ENCODE data around the gene PLCL2.
"Not testable (repeated sequence)": the region's sequence is repeated elsewhere in the genome, so short reads cannot be mapped to it uniquely, and the experiment has no call there.

Gene PLCL2

DNA sequence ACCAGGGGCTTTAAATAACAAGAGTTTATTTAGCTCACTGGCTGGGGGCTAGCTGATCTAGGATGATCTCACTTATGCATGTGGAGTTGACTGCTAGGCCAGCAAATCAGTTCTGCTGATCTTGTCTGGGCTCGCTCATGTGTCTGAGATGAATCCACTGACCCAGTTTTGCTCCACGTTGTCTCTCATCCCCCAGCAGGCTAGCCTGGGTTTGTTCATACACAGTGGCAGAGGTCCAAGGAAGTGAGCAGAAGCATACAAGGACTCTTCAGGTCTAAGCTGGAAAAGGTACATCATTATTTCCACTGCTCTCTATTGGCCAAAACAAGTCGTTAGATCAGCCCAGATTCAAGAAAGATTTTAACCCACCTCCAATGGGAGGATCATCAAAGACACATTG is 238.0 kb downstream of the PLCL2 start:
- no peak for DNase-seq (ENCODE audit: low spot score)

DNA sequence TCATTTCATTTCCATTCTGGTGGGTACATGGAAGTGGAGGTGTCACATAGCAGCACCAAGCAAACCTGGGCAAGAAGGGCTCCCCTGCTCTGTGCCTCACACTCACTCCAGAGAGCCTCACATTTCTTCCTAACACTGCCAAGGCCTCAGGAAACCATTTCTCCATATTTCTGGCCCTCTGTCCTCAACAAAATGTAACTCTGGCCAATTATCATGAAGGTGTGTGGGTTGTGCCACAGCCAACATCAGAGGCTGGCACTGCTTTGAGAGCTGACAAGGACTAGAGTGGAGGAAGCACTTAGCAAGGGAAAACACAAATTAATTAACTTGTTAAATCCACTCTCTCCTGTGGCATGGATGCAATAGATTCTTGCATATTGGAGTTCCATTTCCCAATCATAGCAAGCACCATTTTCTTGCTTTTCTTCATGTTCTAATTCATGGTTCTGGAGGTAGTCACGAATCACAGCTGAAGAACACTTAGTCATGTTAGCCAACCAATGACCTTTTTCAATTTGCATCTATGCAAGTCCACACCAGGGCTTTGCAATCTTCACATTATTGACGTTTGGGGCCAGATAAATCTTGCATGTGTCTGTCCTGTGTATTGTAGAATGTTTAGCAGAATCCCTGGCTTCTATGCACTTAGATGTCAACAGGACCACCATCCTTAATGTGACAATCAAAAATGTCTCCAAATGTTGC is 241.1 kb downstream of the PLCL2 start:
- no peak for DNase-seq (ENCODE audit: low spot score)

GRCh38 chr3:17128671-17129070 is 243.9 kb downstream of the PLCL2 start:
- not testable (repeated sequence) for DNase-seq (ENCODE audit: low spot score)

DNA sequence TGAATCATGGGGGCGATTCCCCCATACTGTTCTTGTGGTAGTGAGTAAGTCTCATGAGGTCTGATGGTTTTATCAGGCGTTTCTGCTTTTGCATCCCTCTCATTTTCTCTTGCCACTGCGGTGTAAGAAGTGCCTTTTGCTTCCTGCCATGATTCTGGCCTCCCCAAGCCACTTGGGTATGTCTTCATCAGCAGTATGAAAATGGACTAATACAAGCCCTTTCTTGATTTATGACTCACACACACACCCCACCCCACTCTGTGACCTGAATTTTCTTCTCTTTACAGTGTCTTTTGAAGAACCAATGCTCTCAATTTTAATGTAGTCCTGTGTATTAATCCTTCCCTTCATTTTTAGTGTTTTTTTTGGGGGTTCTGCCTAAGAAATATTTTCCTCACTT is 244.8 kb downstream of the PLCL2 start:
- no peak for DNase-seq (ENCODE audit: low spot score)

DNA sequence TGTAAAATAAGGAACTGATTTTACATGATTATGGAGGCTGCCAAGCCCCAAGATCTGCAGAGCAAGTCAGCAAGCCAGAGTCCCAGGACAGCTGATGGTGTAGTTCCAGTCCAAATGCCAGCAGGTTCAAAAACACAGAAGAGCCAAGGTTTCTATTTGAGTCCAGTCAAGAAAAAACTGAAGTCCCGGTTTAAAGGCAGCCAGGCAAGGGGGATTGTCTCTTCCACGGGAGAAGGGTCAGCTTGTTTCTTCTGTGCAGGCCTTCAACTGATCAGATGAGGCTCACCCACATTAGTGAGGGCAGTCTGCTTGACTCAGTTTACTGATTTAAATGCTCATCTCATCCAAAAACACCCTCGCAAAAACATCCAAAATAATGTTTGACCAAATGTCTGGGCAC is 246.2 kb downstream of the PLCL2 start:
- DNase-seq (ENCODE audit: low spot score): no peak

DNA sequence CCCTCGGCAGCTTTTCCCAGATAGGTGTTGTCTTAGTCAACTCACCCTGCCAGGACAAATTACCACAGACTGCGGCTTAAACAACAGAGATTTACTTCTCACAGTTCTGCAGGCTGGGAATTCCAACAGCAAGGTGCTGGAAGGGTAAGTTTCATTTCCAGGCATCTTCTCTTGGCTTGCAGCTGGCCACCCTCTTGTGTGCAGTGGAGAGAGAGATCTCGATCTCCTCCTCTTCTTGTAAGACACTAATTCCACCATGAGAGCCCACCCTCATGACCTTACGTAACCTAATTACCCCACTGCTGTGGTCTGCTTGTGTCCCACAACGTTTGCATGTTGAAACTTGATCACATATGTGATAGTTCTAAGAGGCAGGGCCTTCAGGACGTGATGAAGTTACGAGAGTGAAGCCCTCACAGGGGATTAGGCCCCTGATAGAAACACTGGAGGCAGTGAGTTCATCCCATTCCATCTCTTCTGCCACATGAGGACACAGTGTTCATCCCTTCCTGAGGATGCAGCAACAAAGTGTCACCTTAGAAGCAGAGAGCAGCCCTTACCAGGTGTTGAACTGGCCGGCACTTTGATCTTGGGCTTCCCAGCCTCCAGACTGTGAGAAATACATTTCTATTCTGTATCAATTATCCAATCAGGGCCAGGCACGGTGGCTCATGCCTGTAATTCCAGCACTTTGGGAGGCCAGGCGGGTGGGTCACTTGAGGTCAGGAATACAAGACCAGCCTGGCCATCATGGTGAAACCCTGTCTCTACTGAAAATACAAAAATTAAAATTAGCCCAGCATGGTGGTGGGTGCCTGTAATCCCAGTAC is 247.7 kb downstream of the PLCL2 start:
- no peak for DNase-seq (ENCODE audit: low spot score)

DNA sequence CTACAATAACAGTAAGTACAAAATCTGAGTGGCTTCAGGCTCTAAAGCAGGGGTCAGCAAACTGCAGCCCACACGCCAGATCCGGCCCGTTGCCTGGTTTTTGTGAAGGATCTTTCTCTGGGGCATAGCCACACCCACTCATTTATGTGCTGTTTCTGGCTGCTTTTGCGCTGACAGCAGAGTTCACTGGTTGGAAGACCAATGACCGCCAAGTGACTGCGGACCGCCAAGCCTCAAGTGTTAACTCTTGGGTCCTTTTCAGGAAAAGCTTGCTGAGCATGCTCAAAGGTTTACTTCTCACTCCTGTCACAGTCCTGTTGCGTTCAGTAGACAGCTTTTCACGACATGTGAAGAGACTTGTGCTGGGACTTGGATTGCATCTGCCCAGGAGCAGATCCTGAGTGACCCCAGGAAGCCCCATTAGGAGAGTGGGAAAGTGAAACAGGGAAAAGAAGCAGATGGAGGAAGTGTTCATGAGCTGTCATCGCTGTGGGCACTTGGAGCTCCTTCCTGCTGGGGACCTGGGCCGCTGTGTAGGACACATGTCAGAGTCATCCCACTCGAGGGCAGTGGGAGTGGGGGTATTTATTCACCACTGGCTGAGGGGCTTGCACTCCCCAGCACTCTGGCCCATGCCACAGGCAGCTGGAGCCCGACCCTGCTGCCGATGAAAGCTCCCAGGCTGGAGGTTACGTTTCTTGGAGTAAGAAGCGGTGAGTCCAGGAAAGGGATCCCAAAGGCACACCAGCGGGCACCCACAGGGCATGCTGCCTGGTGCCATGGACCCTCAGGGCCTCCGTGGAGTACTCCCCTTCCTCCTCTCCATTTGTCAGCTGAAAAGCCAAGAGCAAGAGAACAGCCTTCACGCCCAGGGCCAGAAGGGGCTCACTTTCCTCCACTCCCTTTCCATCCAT is 249.1 kb downstream of the PLCL2 start:
- DNase-seq (ENCODE audit: low spot score): no peak

GRCh38 chr3:17135696-17136095 is 250.9 kb downstream of the PLCL2 start:
- no peak for DNase-seq (ENCODE audit: low spot score)

DNA sequence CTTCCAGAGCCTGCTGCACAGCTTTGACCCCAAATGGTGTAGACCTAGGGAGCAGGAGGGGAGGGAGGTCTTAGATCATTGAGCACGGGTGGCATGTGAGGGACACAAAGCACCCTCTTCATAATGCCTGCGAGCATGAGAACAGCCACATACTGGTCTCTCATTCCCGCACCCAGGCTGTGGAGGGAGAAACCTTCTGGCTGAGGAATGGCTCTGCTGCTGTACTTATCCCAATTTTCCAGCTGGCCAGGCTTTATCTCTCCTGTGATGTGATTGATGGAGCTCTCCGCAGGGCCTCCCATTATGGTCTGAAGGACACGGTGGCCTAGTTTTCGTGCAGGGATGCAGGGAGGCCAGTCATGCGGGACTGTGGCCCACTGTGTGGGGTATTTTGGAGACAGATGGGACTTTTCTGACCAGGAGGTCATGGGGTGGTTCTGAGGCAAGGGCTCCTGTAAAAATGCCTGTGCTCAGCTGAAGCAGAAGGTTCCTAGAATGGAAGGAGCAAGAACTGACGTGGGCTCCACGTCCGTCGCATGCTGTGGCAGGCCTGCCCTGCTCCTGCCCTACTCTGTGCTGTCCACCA is 251.5 kb downstream of the PLCL2 start:
- DNase-seq (ENCODE audit: low spot score): no peak

DNA sequence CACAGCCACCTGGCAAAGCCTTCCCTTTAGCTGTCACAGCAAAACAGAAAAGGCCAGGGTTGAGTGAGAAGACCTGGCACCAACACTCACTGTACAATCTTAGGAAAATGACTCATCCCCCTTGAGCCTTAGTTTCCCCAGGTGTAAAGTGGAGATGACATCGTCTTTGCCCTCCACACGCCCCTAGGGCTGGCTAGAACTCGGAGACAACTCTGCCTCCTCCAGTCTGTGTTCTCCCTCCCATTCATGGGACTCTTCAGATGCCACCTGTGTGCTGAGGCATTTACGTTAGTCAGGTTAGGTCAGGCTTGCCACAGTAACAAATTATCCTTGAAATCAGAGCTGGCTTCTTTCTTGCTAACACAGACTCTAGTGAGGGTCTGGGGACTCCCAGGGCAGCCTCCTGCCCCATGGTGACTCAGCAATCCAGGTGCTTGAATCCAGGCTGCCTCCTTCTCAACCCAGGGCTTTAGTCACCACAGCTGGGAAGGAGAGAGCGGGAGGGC is 252.6 kb downstream of the PLCL2 start:
- DNase-seq (ENCODE audit: low spot score): no peak

DNA sequence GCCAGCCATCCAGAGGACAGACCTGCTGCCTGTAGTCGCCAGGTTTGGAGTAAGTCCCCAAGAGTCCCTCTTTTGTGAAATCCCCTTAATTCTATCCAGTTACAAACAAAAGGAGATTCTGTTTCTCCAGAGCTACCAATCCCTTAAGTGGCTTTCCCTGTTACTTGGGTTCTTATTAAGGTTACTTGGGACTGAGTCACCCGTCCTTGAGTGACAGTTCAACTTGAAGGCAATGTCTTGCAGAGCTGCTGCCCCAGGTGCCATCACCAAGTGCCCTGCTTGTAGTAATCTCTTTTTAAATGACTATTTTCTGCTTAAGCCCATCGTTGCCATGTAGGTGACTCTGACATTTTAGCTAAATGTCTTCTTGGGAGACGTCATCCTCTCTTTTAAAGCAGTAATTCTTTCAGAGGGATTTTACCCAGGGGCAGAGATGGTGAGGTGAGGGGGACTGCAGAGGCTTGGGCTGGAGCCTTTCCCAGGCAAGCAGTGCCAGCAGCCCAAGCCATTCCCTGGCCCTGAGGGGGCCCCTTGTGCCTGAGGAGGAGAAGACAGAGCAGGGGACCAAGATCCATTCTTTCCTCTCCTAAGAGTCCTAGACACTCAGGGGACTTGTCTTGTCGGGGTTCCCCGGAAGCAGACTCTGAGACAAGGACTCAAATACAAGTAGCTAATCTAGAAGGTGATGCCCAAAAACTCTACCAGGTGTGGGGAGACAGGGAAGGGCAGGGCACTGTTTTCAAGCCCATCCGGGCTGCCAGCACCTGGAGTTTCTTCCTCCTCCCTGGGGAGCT is 253.7 kb downstream of the PLCL2 start:
- no peak for DNase-seq (ENCODE audit: low spot score)
